GM23338 (cell line): ENCODE data around the gene FASN. TPM values are rescaled to one million over a fixed set of nuclear protein-coding genes. Genes with fewer than 3 reads are reported as not detected.
A peak's percentile ranks its signal among the peaks of the same experiment; 100 is the strongest.

Experiments
- ATAC-seq: fragments of 200-7000 bp; cut with Tn5 transposase; 3 replicates; pipeline ENCODE4 v1.9.1; 2020
- DNase-seq: peaks from one replicate; pipeline ENCODE4 v3.0.0-alpha.2; 2015; ENCODE audit warnings: low spot score
- H2AFZ ChIP-seq: fragments of 200-600 bp; sonication (generic); 2 replicates; pipeline ENCODE4 v1.8.0; 2016; ENCODE audit warnings: antibody characterized with exemption, mild to moderate bottlenecking, moderate library complexity
- H3F3A ChIP-seq: fragments of 200-600 bp; sonication (generic); replicated peaks from 2 replicates; pipeline ENCODE4 v1.8.0; 2017; ENCODE audit warnings: antibody characterized with exemption, mixed run types, low read depth
- H3K27ac ChIP-seq: fragments of 200-600 bp; sonication (generic); 2 replicates; pipeline ENCODE4 v1.6.1; 2016; ENCODE audit warnings: low read depth
- H3K27me3 ChIP-seq: fragments of 200-600 bp; sonication (generic); 2 replicates; pipeline ENCODE4 v1.8.0; 2016; ENCODE audit warnings: mild to moderate bottlenecking, mixed run types, moderate library complexity; ENCODE audit not compliant: insufficient read depth
- H3K36me3 ChIP-seq: fragments of 200-600 bp; sonication (generic); 2 replicates; pipeline ENCODE4 v1.8.0; 2016; ENCODE audit warnings: mild to moderate bottlenecking; ENCODE audit not compliant: insufficient read depth
- H3K4me1 ChIP-seq: fragments of 200-600 bp; sonication (generic); 2 replicates; pipeline ENCODE4 v1.8.0; 2016; ENCODE audit warnings: mild to moderate bottlenecking, moderate library complexity; ENCODE audit not compliant: insufficient read depth
- H3K4me2 ChIP-seq: fragments of 200-600 bp; sonication (generic); 2 replicates; pipeline ENCODE4 v1.7.1; 2017; ENCODE audit warnings: mixed run types
- H3K4me3 ChIP-seq: fragments of 200-600 bp; sonication (generic); 2 replicates; pipeline ENCODE4 v1.6.1; 2016; ENCODE audit warnings: mixed run types
- H3K79me2 ChIP-seq: fragments of 200-600 bp; sonication (generic); replicated peaks from 2 replicates; pipeline ENCODE4 v1.8.0; 2017; ENCODE audit warnings: mild to moderate bottlenecking; ENCODE audit not compliant: insufficient read depth
- H3K9me2 ChIP-seq: fragments of 200-600 bp; sonication (generic); 2 replicates; pipeline ENCODE4 v1.8.0; 2017; ENCODE audit not compliant: insufficient read depth
- H4K20me1 ChIP-seq: fragments of 200-600 bp; sonication (generic); replicated peaks from 2 replicates; pipeline ENCODE4 v1.8.0; 2017; ENCODE audit warnings: mild to moderate bottlenecking; ENCODE audit not compliant: insufficient read depth
- H3K27ac Mint-ChIP-seq: 2 replicates; pipeline ENCODE4 v1.8.0; 2020; ENCODE audit warnings: inconsistent platforms, mild to moderate bottlenecking, moderate library complexity, mixed read lengths
- H3K27me3 Mint-ChIP-seq: 3 replicates; pipeline ENCODE4 v1.8.0; 2022; ENCODE audit warnings: low read depth, mild to moderate bottlenecking, moderate library complexity, mixed read lengths, inconsistent platforms; ENCODE audit not compliant: insufficient read depth, poor library complexity
- H3K36me3 Mint-ChIP-seq: 3 replicates; pipeline ENCODE4 v1.8.0; 2021; ENCODE audit warnings: low read depth, mild to moderate bottlenecking, inconsistent platforms, moderate library complexity, mixed read lengths
- H3K4me1 Mint-ChIP-seq: 3 replicates; pipeline ENCODE4 v1.8.0; 2020; ENCODE audit warnings: mild to moderate bottlenecking, inconsistent platforms, mixed read lengths
- H3K4me3 Mint-ChIP-seq: 3 replicates; pipeline ENCODE4 v1.8.0; 2021; ENCODE audit warnings: moderate library complexity, mild to moderate bottlenecking, inconsistent platforms, mixed read lengths
- H3K9me3 Mint-ChIP-seq: 3 replicates; pipeline ENCODE4 v1.8.0; 2020; ENCODE audit warnings: moderate library complexity, mild to moderate bottlenecking, inconsistent platforms, mixed read lengths
- CREB1 ChIP-seq: fragments of 250-450 bp; sonication (Bioruptor Pico); IDR thresholded peaks from 2 replicates; pipeline ENCODE4 v1.5.0; 2020; ENCODE audit warnings: low read depth, mild to moderate bottlenecking, moderate library complexity
- CTCF ChIP-seq, 2 experiments: fragments of 200-600 bp in 1 of 2; sonication (generic) in 1 of 2; conservative IDR thresholded peaks; 2 replicates each; pipeline versions ENCODE4 v1.5.1 to v1.6.1; 2016 to 2017; ENCODE audit warnings: antibody characterized with exemption in 2 of 2, low read depth in 2 of 2, mild to moderate bottlenecking in 2 of 2, moderate library complexity in 1 of 2
- ETS1 ChIP-seq: IDR thresholded peaks from 2 replicates; pipeline ENCODE4 v1.6.1; 2016; ENCODE audit warnings: antibody characterized with exemption
- EZH2 ChIP-seq: fragments of 200-600 bp; sonication (generic); IDR thresholded peaks from one replicate; pipeline ENCODE4 v1.8.0; 2017; ENCODE audit warnings: antibody characterized with exemption, mild to moderate bottlenecking, low read depth; ENCODE audit not compliant: unreplicated experiment
- POLR2AphosphoS5 ChIP-seq: IDR thresholded peaks from 2 replicates; pipeline ENCODE4 v1.6.1; 2016; ENCODE audit warnings: antibody characterized with exemption, low read depth
- STAT1 ChIP-seq: IDR thresholded peaks from one replicate; pipeline ENCODE4 v1.6.1; 2016; ENCODE audit warnings: antibody characterized with exemption; ENCODE audit not compliant: unreplicated experiment
- ZNF114 ChIP-seq: fragments of 250-450 bp; sonication (Bioruptor Pico); IDR thresholded peaks from 2 replicates; pipeline ENCODE4 v1.5.0; 2020; ENCODE audit warnings: mild to moderate bottlenecking, moderate library complexity
- ZNF331 ChIP-seq: fragments of 250-450 bp; sonication (Bioruptor Pico); IDR thresholded peaks from 2 replicates; pipeline ENCODE4 v1.5.0; 2020; ENCODE audit warnings: low read depth, mild to moderate bottlenecking, moderate library complexity
- long read RNA-seq: library from polyadenylated mRNA; unstranded; transcript quantifications from one replicate; pipeline ENCODE4 v2.0.0, GENCODE V29; 2020; ENCODE audit not compliant: unreplicated experiment
- polyA plus RNA-seq: library from polyadenylated mRNA; unstranded; fragments of >200 nt; fragmentation: Nextera tagmentation; extraction: Ambion mirVana; gene quantifications from 2 replicates; pipeline ENCODE4 v1.2.1, GENCODE V29; 2016
- total RNA-seq: library from RNA; depleted of rRNA; stranded (reverse); fragments of >200 nt; shearing (Covaris generic); gene quantifications from 2 replicates; pipeline ENCODE4 v1.2.3, GENCODE V29; 2014; rRNA removed
- TF ChIP-seq, protein P1 (sequence below): fragments of 250-450 bp; sonication (Bioruptor Pico); IDR thresholded peaks from 2 replicates; pipeline ENCODE4 v1.5.0; 2020; ENCODE audit warnings: mild to moderate bottlenecking, moderate library complexity

Gene FASN
- total RNA-seq, result 692 and 849 TPM in 2 replicates
- 110 and 120 TPM in 2 replicates for polyA plus RNA-seq
- long read RNA-seq, partial matches to known transcripts, result 3 of 24 reads
- long read RNA-seq, other reads (novel, unspliced or antisense), result 18 of 24 reads

DNA sequence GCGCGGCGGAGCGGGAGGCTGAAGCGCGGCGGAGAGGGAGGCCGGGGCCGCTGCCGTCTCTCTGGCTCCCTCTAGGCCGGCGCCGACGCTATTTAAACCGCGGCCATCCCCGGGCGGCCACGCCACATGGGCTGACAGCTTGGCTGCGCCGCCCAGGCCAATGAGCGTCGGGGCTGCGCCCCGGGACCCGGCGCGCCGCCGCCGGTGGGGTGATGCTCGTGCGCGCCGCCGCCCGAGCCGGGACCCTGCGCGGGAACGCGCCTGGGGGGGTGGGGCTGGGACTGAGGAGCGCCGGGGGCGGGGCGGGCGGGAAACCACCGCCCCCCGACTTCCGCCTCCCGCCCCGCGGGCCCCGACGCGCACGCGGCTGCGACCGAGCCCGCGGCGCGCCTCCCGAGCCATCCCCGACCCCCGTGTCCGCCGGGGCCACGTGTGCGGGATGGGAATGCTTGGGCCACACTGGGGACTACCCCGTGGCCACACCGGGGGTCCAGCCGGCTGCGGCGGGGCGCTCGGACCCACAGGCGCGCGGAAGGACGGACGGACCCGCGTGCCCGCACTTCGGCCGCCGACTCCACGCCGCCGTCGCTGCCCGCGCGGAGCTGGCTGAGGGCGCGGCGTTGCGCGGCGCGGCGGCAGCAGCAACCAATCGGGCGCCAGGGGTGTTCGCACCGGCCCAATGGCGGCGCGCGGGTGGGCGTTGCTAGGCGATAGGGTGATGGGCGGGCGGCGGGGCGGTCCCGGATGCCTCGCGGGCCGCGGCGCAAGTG, at the start of gene FASN:
FASN (minus strand) TSS at position 68 of the 770 bp plus-strand sequence. CDS start 1,791 bp downstream, outside the sequence.
- H4K20me1 ChIP-seq, result peaks cover 26% of the 10 kb centered on the region
- H3K4me1 Mint-ChIP-seq, result peaks cover 23% of the 10 kb centered on the region
- H3K27me3 Mint-ChIP-seq, result peaks cover 19% of the 10 kb centered on the region
- H3K4me1 ChIP-seq, result peaks cover 32% of the 10 kb centered on the region
- 0 out of 2 replicates have a peak, but pooled peaks cover 5% of the 10 kb centered on the region for H3K36me3 ChIP-seq
- H3K27me3 ChIP-seq, result no peaks in the 10 kb centered on the region
- peak within 1 kb of the TSS; percentile 73 for H3K4me3 Mint-ChIP-seq
- H3K79me2 ChIP-seq, result peaks cover 50% of the 10 kb centered on the region
- peak; percentile 97 for DNase-seq
- peak; percentile 51 for ATAC-seq
- peaks cover 27% of the 10 kb centered on the region; the same call in 2 of the 3 replicates for H3K36me3 Mint-ChIP-seq
- H3K9me3 Mint-ChIP-seq, result no peaks in the 10 kb centered on the region
- H3K27ac ChIP-seq, result peak within 1 kb of the TSS; percentile 81; the same call in 1 of the 2 replicates
- TF ChIP-seq POLR2AphosphoS5 (peak; percentile 59), CTCF (conservative IDR thresholded peaks at IDR 0.05; ENCODE audit: low read depth in 2 of 2) (peak in 1 of 2 experiments; percentile 51; a peak in 2 of 4 replicates), CREB1 (CRISPR knock-in tag) (peak; percentile 69), STAT1 (no peak)
- peak within 1 kb of the TSS; percentile 88 for H3K4me3 ChIP-seq
- no peaks in the 10 kb centered on the region for H3K9me2 ChIP-seq
- no peak within 1 kb of the TSS for H3K27ac Mint-ChIP-seq
- H3F3A ChIP-seq, result 0 out of 2 replicates have a peak, but pooled peaks cover 19% of the 10 kb centered on the region
- H3K4me2 ChIP-seq, result peak within 1 kb of the TSS; percentile 91
- H2AFZ ChIP-seq, result no peak within 1 kb of the TSS

DNA sequence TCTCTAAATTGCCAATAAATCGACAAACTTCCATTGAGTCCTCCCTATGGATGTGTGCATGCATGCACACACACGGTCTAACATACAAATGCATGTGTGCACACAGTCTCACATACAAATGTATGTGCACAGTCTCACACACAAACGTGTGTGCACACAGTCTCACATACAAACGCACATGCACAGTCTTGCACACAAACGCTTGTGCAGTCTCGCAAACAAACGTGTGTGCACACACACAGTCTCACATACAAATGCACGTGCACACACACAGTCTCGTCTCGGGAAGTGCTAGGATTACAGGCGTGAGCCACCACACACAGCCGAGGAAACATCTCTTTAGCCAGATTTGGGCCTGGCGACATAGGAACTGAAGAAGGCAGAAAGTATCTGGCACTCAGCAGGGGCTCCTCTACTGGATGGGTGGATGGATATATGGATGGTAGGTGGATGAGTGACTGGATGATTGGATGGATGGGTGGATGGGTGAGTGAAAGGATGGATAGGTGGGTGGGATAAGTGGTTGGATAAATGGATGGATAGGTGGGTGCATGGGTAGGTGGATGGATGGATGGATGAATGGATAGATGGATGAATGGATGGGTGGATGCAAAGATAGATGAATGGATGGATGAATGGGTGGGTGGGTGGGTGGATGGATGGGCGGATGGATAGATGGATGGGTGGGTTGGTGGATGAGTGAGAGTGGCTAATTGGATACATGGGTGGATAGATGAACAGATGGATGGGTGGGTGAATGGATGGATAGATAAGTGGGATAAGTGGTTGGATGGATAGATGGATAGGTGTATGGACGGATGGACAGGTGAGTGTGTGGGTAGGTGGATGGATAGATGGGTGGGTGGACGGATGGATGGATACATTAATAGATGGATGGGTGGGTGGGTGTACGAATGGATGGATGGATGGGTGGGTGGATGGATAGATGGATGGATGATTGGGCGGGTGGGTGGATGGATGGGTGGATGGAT, 48.9 kb upstream of the FASN start:
- no peak for DNase-seq
- Histone ChIP-seq H3K4me2 (no peak overlapping the region), H3K79me2 (no peaks in the 10 kb centered on the region), H3K4me3 (no peak overlapping the region), H3K27ac (no peak overlapping the region), H2AFZ (no peak overlapping the region), H4K20me1 (no peaks in the 10 kb centered on the region; the same call in 1 of the 2 replicates), H3K9me2 (no peaks in the 10 kb centered on the region), H3K27me3 (no peaks in the 10 kb centered on the region), H3K4me1 (no peaks in the 10 kb centered on the region), H3F3A (no peaks in the 10 kb centered on the region), H3K36me3 (no peaks in the 10 kb centered on the region)
- ATAC-seq, result no peak
- Mint-ChIP-seq H3K36me3 (peaks cover 22% of the 10 kb centered on the region), H3K4me1 (no peaks in the 10 kb centered on the region), H3K4me3 (no peak overlapping the region), H3K9me3 (peaks cover 18% of the 10 kb centered on the region), H3K27ac (no peak overlapping the region), H3K27me3 (peaks cover 19% of the 10 kb centered on the region)
- TF ChIP-seq, protein P1, sequence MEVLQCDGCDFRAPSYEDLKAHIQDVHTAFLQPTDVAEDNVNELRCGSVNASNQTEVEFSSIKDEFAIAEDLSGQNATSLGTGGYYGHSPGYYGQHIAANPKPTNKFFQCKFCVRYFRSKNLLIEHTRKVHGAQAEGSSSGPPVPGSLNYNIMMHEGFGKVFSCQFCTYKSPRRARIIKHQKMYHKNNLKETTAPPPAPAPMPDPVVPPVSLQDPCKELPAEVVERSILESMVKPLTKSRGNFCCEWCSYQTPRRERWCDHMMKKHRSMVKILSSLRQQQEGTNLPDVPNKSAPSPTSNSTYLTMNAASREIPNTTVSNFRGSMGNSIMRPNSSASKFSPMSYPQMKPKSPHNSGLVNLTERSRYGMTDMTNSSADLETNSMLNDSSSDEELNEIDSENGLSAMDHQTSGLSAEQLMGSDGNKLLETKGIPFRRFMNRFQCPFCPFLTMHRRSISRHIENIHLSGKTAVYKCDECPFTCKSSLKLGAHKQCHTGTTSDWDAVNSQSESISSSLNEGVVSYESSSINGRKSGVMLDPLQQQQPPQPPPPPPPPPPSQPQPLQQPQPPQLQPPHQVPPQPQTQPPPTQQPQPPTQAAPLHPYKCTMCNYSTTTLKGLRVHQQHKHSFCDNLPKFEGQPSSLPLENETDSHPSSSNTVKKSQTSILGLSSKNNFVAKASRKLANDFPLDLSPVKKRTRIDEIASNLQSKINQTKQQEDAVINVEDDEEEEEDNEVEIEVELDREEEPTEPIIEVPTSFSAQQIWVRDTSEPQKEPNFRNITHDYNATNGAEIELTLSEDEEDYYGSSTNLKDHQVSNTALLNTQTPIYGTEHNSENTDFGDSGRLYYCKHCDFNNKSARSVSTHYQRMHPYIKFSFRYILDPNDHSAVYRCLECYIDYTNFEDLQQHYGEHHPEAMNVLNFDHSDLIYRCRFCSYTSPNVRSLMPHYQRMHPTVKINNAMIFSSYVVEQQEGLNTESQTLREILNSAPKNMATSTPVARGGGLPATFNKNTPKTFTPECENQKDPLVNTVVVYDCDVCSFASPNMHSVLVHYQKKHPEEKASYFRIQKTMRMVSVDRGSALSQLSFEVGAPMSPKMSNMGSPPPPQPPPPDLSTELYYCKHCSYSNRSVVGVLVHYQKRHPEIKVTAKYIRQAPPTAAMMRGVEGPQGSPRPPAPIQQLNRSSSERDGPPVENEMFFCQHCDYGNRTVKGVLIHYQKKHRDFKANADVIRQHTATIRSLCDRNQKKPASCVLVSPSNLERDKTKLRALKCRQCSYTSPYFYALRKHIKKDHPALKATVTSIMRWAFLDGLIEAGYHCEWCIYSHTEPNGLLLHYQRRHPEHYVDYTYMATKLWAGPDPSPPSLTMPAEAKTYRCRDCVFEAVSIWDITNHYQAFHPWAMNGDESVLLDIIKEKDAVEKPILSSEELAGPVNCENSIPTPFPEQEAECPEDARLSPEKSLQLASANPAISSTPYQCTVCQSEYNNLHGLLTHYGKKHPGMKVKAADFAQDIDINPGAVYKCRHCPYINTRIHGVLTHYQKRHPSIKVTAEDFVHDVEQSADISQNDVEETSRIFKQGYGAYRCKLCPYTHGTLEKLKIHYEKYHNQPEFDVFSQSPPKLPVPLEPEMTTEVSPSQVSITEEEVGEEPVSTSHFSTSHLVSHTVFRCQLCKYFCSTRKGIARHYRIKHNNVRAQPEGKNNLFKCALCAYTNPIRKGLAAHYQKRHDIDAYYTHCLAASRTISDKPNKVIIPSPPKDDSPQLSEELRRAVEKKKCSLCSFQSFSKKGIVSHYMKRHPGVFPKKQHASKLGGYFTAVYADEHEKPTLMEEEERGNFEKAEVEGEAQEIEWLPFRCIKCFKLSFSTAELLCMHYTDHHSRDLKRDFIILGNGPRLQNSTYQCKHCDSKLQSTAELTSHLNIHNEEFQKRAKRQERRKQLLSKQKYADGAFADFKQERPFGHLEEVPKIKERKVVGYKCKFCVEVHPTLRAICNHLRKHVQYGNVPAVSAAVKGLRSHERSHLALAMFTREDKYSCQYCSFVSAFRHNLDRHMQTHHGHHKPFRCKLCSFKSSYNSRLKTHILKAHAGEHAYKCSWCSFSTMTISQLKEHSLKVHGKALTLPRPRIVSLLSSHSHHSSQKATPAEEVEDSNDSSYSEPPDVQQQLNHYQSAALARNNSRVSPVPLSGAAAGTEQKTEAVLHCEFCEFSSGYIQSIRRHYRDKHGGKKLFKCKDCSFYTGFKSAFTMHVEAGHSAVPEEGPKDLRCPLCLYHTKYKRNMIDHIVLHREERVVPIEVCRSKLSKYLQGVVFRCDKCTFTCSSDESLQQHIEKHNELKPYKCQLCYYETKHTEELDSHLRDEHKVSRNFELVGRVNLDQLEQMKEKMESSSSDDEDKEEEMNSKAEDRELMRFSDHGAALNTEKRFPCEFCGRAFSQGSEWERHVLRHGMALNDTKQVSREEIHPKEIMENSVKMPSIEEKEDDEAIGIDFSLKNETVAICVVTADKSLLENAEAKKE (CRISPR knock-in tag), result no peak
- TF ChIP-seq ETS1 (no peak), ZNF114 (no peak), EZH2 (no peak), ZNF331 (CRISPR knock-in tag) (no peak)
